OCI-LY3 (cell line): ENCODE results near the gene PKP1.

Source experiments
- H2AFZ ChIP-seq: fragments of 200-600, 300-600 bp; shearing (Covaris generic); 2 replicates; pipeline ENCODE4 v1.6.0; 2014; ENCODE audit warnings: antibody characterized with exemption, low read depth, low read length
- H3K27ac ChIP-seq: fragments of 200-600, 300-600 bp; sonication (generic); 2 replicates; pipeline ENCODE4 v1.5.1; 2014; ENCODE audit warnings: mild to moderate bottlenecking, low read length, moderate library complexity, mixed read lengths
- H3K27me3 ChIP-seq: fragments of 200-600, 300-600 bp; sonication (generic); 2 replicates; pipeline ENCODE4 v1.6.1; 2014; ENCODE audit warnings: low read depth, low read length, mixed read lengths
- H3K36me3 ChIP-seq: fragments of 200-600, 300-600 bp; sonication (generic); replicated peaks from 2 replicates; pipeline ENCODE3; 2014; ENCODE audit warnings: low read depth, low read length, mixed read lengths
- H3K4me1 ChIP-seq: fragments of 300-600, 200-600 bp; sonication (generic); 2 replicates; pipeline ENCODE4 v1.6.1; 2014; ENCODE audit warnings: low read length, mixed read lengths
- H3K4me2 ChIP-seq: fragments of 200-600, 300-600 bp; sonication (generic); 2 replicates; pipeline ENCODE4 v1.6.1; 2014; ENCODE audit warnings: low read length, mixed read lengths
- H3K4me3 ChIP-seq: fragments of 300-600, 200-600 bp; sonication (generic); 2 replicates; pipeline ENCODE4 v1.5.1; 2014; ENCODE audit warnings: antibody characterized with exemption, mild to moderate bottlenecking, low read length, moderate library complexity
- H3K79me2 ChIP-seq: fragments of 300-600, 200-600 bp; shearing (Covaris generic); 2 replicates; pipeline ENCODE4 v1.6.1; 2014; ENCODE audit warnings: mild to moderate bottlenecking, low read length, mixed read lengths
- H3K9ac ChIP-seq: fragments of 300-600, 200-600 bp; shearing (Covaris generic); 2 replicates; pipeline ENCODE4 v1.6.0; 2014; ENCODE audit warnings: mild to moderate bottlenecking, low read length, moderate library complexity
- H3K9me3 ChIP-seq: fragments of 200-600, 300-600 bp; shearing (Covaris generic); 2 replicates; pipeline ENCODE4 v1.6.1; 2014; ENCODE audit warnings: low read length, mixed read lengths; ENCODE audit not compliant: insufficient read depth
- H4K20me1 ChIP-seq: fragments of 200-600, 300-600 bp; sonication (generic); 2 replicates; pipeline ENCODE4 v1.6.1; 2016; ENCODE audit warnings: low read length, mixed read lengths; ENCODE audit not compliant: insufficient read depth
- EZH2phosphoT487 ChIP-seq: fragments of 200-600 bp; shearing (Covaris generic); IDR thresholded peaks from 2 replicates; pipeline ENCODE4 v1.6.1; 2018; ENCODE audit warnings: antibody characterized with exemption, mixed run types, low read depth
- TF ChIP-seq, protein P1 (sequence below): fragments of 200-600, 300-600 bp; sonication (generic); IDR thresholded peaks from 2 replicates; pipeline ENCODE4 v1.5.1; 2014; ENCODE audit warnings: antibody characterized with exemption, low read length, low read depth

The PKP1 gene

DNA sequence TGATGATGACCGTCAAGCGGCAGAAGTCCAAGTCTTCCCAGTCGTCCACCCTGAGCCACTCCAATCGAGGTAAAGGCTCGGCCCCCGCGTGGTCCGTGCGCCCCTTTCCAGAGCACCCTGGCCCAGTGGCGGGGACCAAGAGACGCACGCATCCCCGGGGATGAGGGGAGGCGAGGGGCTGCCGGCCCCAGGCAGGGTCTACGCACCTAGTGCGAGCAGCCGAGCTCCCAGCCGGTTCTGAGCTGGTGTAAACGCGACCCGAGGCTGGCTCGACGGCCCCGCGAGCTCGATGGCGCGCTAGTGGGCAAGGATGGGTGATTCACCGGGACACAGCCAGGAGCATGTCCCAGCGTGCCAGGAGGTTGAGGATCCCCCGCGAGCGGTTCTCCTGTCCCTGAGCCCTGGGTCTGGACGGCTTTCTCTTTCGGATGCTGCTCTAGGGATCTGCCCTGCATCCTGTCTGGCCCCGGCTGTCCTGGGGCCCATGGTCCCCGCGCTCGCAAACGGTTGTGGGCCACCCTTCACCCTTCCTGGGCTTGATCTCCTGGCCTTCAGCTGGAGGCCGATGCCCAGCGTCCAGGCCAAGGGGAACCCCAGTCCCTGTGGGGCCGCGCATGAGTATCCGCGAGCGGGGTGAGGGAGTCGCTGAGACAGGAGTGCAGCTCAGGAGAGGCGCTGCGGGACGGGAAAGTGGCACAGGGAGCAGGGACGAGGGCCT is 689 bp downstream of the PKP1 start:
- Histone ChIP-seq H3K36me3 (no peaks in the 10 kb centered on the region), H3K4me3 (no peak overlapping the region), H3K79me2 (no peaks in the 10 kb centered on the region), H3K4me1 (no peaks in the 10 kb centered on the region), H3K27me3 (peaks cover 67% of the 10 kb centered on the region), H3K4me2 (no peak overlapping the region), H3K27ac (no peak overlapping the region), H4K20me1 (no peaks in the 10 kb centered on the region), H2AFZ (no peak overlapping the region), H3K9ac (no peak overlapping the region), H3K9me3 (no peaks in the 10 kb centered on the region)
- TF ChIP-seq, protein P1, sequence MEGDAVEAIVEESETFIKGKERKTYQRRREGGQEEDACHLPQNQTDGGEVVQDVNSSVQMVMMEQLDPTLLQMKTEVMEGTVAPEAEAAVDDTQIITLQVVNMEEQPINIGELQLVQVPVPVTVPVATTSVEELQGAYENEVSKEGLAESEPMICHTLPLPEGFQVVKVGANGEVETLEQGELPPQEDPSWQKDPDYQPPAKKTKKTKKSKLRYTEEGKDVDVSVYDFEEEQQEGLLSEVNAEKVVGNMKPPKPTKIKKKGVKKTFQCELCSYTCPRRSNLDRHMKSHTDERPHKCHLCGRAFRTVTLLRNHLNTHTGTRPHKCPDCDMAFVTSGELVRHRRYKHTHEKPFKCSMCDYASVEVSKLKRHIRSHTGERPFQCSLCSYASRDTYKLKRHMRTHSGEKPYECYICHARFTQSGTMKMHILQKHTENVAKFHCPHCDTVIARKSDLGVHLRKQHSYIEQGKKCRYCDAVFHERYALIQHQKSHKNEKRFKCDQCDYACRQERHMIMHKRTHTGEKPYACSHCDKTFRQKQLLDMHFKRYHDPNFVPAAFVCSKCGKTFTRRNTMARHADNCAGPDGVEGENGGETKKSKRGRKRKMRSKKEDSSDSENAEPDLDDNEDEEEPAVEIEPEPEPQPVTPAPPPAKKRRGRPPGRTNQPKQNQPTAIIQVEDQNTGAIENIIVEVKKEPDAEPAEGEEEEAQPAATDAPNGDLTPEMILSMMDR, result no peak
- TF ChIP-seq EZH2phosphoT487, result no peak

DNA sequence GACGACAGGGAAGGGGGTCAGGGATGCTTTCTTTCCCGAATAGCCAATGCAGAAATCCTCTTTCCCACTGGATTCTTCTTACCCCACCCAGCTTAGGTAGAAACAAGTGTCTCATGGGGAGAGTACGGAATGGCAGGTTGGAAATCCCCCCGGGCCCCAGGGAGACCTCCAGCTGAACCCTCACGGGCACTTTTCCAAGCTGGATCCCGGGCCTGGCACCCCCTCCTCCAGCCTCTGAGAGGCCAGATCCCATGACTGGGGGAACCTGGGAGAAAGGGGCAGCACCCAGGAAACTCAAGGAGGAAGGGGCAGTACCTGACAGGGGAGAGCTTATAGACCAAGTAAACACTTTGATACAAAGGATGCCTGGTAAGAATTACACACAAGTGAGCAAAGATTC is 1.3 kb downstream of the PKP1 start:
- Histone ChIP-seq H3K9ac (no peak overlapping the region), H3K4me1 (no peaks in the 10 kb centered on the region), H3K27me3 (peaks cover 64% of the 10 kb centered on the region), H4K20me1 (no peaks in the 10 kb centered on the region), H3K9me3 (no peaks in the 10 kb centered on the region), H2AFZ (no peak overlapping the region), H3K4me3 (no peak overlapping the region), H3K36me3 (no peaks in the 10 kb centered on the region), H3K79me2 (no peaks in the 10 kb centered on the region), H3K27ac (no peak overlapping the region), H3K4me2 (no peak overlapping the region)
- TF ChIP-seq, protein P1, result no peak
- no peak for TF ChIP-seq EZH2phosphoT487

DNA sequence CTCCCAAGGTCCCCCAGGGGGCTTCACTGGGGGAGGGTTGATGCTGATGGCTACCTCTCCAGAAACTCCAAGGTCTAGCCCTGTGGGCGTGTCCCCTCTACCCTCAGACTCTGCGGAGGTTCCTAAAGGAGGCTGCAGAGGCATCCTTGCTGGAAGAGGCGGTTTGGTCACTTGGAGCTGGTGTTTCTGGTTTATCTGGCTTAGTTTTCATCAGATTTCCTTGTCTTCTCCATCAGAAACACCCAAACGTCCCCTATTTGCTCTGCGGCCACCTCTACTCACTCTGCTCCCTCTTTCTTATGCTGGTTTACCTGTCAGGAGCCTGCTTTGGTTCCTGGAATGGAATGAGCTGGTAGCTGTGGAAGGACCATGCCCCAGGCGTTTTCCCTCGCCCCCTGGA is 2.5 kb downstream of the PKP1 start:
- no peak overlapping the region for H2AFZ ChIP-seq
- no peak for TF ChIP-seq EZH2phosphoT487
- TF ChIP-seq, protein P1, result no peak
- H3K4me1 ChIP-seq, result no peaks in the 10 kb centered on the region
- no peaks in the 10 kb centered on the region for H4K20me1 ChIP-seq
- H3K9ac ChIP-seq, result no peak overlapping the region
- H3K36me3 ChIP-seq, result no peaks in the 10 kb centered on the region
- no peak overlapping the region for H3K27ac ChIP-seq
- no peak overlapping the region for H3K4me2 ChIP-seq
- no peaks in the 10 kb centered on the region for H3K9me3 ChIP-seq
- peaks cover 53% of the 10 kb centered on the region for H3K27me3 ChIP-seq
- no peaks in the 10 kb centered on the region for H3K79me2 ChIP-seq
- no peak overlapping the region for H3K4me3 ChIP-seq

DNA sequence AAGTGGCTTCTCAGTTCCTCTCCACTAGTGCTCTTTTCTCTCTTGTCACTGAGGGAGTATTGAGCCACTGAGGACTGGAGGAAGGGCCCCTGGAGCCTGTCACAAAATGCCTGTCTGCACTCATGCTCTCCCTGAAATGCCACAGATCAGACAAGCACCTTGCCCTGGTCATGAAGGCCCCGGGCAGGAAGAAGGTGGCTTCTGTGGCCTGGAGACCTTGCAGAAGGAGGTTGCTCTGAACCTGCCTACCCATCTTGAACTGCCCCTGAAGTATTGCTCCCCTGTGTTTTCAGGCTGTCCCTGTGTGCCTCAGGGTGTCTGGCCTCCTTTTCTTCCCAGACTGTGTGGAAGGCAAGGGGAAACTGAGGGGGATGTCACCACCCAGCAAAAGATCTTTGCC is 3.1 kb downstream of the PKP1 start:
- Histone ChIP-seq H3K4me2 (no peak overlapping the region), H3K4me3 (no peak overlapping the region), H3K9me3 (no peaks in the 10 kb centered on the region), H3K79me2 (no peaks in the 10 kb centered on the region), H3K9ac (no peak overlapping the region), H3K4me1 (no peaks in the 10 kb centered on the region), H2AFZ (no peak overlapping the region), H3K27ac (no peak overlapping the region), H3K36me3 (no peaks in the 10 kb centered on the region), H4K20me1 (no peaks in the 10 kb centered on the region), H3K27me3 (peaks cover 47% of the 10 kb centered on the region)
- no peak for TF ChIP-seq EZH2phosphoT487
- TF ChIP-seq, protein P1, result no peak
